Ishikawa (cell line): Measurements from ENCODE around the gene RBMS1.

Experiments
- CEBPB ChIP-seq: IDR thresholded peaks from 2 replicates; pipeline ENCODE4 v1.6.1; 2012
- CREB1 ChIP-seq: IDR thresholded peaks from 2 replicates; pipeline ENCODE4 v1.6.1; 2012; ENCODE audit warnings: low read depth
- EGR1 ChIP-seq: IDR thresholded peaks from 2 replicates; pipeline ENCODE4 v1.6.1; 2012
- EP300 ChIP-seq: IDR thresholded peaks from 2 replicates; pipeline ENCODE4 v1.6.1; 2012; ENCODE audit warnings: borderline replicate concordance
- FOXM1 ChIP-seq: IDR thresholded peaks from 2 replicates; pipeline ENCODE4 v1.6.1; 2012; ENCODE audit warnings: low read depth, borderline replicate concordance
- NFIC ChIP-seq: IDR thresholded peaks from 2 replicates; pipeline ENCODE4 v1.6.1; 2012
- RAD21 ChIP-seq: IDR thresholded peaks from 2 replicates; pipeline ENCODE4 v1.6.1; 2012; ENCODE audit warnings: low read depth
- TAF1 ChIP-seq: IDR thresholded peaks from 2 replicates; pipeline ENCODE4 v1.6.1; 2012; ENCODE audit warnings: low read depth, mild to moderate bottlenecking
- TCF12 ChIP-seq: IDR thresholded peaks from 2 replicates; pipeline ENCODE4 v1.6.1; 2012; ENCODE audit warnings: low read depth
- TEAD4 ChIP-seq: IDR thresholded peaks from 2 replicates; pipeline ENCODE4 v1.6.1; 2012
- YY1 ChIP-seq: IDR thresholded peaks from 2 replicates; pipeline ENCODE4 v1.6.1; 2012; ENCODE audit warnings: low read depth
- ZBTB7A ChIP-seq: IDR thresholded peaks from 2 replicates; pipeline ENCODE4 v1.6.1; 2012; ENCODE audit warnings: low read depth
- TF ChIP-seq, protein P1 (sequence below): IDR thresholded peaks from 2 replicates; pipeline ENCODE4 v1.6.1; 2012
- TF ChIP-seq, protein P2 (sequence below): IDR thresholded peaks from 2 replicates; pipeline ENCODE4 v1.6.1; 2012; ENCODE audit warnings: low read depth, mild to moderate bottlenecking
- TF ChIP-seq, protein P3 (sequence below): IDR thresholded peaks from 2 replicates; pipeline ENCODE4 v1.6.1; 2012

Gene RBMS1

DNA sequence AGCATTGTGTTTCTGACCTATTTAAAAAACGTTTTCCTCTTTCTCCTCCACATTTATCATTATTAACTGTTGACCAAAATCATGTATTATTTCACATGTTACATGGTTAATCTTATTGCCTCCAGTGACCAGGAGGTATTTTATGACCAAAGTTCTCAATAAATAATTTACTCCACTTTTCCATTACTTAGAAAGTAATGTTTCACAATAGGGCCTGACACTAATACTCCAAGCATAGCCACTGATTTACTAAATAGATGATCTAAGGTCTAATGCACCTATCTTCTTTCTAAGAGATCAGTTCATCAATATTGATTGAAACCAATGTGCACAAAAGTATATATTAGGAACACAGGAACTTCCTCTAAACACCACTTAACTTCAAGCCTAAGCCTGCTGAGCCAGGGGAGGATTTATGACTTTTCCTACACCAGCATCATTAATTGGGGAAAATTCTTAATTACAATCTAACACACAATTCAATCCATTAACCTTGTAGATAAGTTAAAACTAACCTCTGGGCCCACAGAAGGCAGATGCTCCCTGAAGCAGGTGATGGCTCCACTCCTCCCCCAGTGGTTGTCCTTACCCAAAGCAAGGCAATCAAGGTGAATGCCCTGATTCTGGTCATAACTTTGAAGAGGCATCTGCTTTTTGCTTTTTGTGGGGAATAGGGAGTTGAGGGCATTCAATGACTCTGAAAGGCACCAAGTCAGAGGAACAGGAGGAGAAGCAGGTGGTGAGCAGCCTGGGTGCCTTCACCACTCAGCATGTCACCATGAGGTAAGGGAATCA lies 33.9 kb downstream of the RBMS1 start:
- TF ChIP-seq YY1 (no peak), TAF1 (no peak), CREB1 (no peak)
- TF ChIP-seq, protein P1, sequence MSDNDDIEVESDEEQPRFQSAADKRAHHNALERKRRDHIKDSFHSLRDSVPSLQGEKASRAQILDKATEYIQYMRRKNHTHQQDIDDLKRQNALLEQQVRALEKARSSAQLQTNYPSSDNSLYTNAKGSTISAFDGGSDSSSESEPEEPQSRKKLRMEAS = no peak
- TF ChIP-seq, protein P2, sequence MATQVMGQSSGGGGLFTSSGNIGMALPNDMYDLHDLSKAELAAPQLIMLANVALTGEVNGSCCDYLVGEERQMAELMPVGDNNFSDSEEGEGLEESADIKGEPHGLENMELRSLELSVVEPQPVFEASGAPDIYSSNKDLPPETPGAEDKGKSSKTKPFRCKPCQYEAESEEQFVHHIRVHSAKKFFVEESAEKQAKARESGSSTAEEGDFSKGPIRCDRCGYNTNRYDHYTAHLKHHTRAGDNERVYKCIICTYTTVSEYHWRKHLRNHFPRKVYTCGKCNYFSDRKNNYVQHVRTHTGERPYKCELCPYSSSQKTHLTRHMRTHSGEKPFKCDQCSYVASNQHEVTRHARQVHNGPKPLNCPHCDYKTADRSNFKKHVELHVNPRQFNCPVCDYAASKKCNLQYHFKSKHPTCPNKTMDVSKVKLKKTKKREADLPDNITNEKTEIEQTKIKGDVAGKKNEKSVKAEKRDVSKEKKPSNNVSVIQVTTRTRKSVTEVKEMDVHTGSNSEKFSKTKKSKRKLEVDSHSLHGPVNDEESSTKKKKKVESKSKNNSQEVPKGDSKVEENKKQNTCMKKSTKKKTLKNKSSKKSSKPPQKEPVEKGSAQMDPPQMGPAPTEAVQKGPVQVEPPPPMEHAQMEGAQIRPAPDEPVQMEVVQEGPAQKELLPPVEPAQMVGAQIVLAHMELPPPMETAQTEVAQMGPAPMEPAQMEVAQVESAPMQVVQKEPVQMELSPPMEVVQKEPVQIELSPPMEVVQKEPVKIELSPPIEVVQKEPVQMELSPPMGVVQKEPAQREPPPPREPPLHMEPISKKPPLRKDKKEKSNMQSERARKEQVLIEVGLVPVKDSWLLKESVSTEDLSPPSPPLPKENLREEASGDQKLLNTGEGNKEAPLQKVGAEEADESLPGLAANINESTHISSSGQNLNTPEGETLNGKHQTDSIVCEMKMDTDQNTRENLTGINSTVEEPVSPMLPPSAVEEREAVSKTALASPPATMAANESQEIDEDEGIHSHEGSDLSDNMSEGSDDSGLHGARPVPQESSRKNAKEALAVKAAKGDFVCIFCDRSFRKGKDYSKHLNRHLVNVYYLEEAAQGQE = no peak

DNA sequence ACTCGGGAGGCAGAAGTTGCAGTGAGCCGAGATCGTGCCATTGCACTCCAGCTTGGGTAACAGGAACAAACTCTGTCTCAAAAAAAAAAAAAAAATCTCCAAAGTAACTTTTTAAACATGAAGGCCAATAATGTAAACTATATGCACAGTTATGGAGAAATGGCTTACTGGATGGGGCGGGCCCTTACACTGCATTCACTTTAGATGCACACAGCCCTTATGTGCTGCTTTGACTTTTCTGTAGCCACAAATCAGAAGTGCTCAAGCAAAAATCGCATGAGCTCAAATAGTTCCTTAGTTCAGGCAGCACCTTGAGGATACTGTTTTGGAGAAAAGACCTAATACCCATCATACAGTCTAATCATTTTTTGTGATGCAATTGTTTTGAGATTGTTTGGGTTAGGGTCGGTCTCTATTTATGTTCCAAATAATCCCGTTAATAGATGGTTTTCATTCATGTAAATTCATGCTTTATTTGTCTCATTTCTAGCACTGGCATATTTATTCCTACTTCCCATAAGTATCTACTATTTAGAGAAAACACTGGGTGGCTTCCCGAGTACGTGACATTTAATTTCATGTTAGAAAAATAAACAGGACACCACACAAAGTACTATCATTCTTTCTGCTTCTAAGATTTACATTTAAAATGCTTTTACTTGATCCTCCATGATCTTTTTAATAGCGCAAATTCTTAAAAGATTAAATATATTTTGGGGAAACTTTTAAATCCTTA lies 34.7 kb downstream of the RBMS1 start:
- TF ChIP-seq, protein P1 = no peak

DNA sequence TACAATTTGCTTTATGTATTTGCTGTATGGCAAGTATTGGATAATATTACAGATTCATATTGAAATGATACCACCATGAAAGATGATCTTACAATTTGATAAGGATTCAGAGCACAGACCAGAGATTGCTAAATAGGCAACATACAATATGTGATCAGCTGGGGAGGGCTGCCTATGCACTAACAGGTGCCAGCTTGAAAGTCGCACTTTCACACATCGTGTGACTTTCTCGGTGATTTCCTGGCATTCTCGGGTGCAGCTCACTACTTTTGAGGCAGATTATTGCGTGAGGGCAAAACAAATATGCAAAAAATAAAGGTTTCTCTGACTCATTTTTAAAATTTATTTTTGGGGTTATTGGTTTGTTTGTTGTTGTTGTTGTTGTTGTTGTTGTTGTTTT lies 36.0 kb downstream of the RBMS1 start:
- TF ChIP-seq, protein P2 = no peak
- TF ChIP-seq ZBTB7A (no peak), CREB1 (no peak), EGR1 (no peak), FOXM1 (no peak), TEAD4 (no peak), NFIC (no peak), EP300 (no peak), TCF12 (no peak), RAD21 (no peak), YY1 (no peak), TAF1 (no peak)
- TF ChIP-seq, protein P3, sequence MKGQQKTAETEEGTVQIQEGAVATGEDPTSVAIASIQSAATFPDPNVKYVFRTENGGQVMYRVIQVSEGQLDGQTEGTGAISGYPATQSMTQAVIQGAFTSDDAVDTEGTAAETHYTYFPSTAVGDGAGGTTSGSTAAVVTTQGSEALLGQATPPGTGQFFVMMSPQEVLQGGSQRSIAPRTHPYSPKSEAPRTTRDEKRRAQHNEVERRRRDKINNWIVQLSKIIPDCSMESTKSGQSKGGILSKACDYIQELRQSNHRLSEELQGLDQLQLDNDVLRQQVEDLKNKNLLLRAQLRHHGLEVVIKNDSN = no peak
- TF ChIP-seq, protein P1 = no peak

DNA sequence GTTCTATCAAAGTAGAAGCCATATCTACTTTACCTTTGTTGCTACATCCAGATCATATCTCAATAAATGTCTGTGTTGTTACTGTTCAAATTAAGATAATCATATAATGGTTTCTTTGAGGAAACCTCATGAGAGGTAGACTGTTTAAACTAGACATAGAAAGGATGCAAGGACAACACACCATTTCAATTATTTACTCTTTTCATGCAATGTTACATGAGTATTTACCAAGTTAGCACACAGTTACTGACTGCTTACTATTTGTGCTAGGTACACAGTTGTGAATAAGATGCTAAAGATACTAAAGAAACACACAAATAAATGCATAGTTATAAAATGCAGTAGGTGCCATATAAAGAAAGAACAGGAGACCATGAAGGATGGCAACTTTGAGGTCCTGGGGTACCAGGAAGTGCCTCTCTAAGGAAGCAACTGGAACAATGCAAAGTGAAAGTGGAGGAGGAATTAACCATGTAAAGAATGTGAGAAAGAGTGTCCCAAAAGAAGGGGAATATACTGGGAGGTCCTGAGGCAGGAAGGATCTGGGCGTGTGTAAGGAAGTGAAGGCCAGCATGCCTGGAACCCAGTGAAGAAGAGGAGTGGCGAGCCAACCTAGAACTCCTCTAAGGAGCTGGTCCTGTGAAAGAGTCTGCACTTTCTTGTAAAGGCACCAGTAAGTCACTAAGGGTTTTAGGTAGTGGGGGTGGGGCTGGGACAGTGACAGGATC lies 39.4 kb downstream of the RBMS1 start:
- TF ChIP-seq CEBPB = no peak
- no peak for TF ChIP-seq NFIC
- TF ChIP-seq, protein P3 = no peak
- TF ChIP-seq, protein P2 = no peak
- TF ChIP-seq CREB1 = no peak
- TF ChIP-seq YY1 = no peak
- TF ChIP-seq TCF12 = no peak
- TF ChIP-seq RAD21 = no peak
- no peak for TF ChIP-seq ZBTB7A
